Endothelial cell of umbilical vein (primary cell): Measurements from ENCODE around the gene DCLK2. TPM values are rescaled to one million over a fixed set of nuclear protein-coding genes. Genes with fewer than 3 reads are reported as not detected.

Experiments used
- BruUV-seq: library from RNA; stranded (reverse); fragments of 400-500 nt; replicated peaks from 2 replicates; lab custom pipeline; 2021; lab: Mats Ljungman, UMichigan
- CTCF ChIA-PET: fragments of 300-600, 350-600 bp; sonication (Branson Sonifier 250); formaldehyde crosslinking; loops from one replicate; lab custom pipeline; 2021; ENCODE audit warnings: antibody characterized with exemption, inconsistent platforms; lab: Charles Lee
- POLR2A ChIA-PET: fragments of 300-600, 350-600 bp; sonication (Branson Sonifier 250); formaldehyde crosslinking; loops from one replicate; lab custom pipeline; 2021; ENCODE audit warnings: antibody characterized with exemption, inconsistent platforms; lab: Charles Lee
- DNase-seq: peaks from one replicate; pipeline ENCODE4 v3.0.0-alpha.2; 2011; ENCODE audit warnings: low read depth, low spot score
- FAIRE-seq: peaks from 2 replicates; lab custom pipeline; 2011; peaks lifted over from hg19 to GRCh38; lab: Jason Lieb, UNC
- H2AFZ ChIP-seq: 2 replicates; pipeline ENCODE4 v1.6.0; 2012; ENCODE audit warnings: low read depth, low read length, control low read depth, inconsistent platforms
- H3K27ac ChIP-seq: 2 replicates; pipeline ENCODE4 v1.5.1; 2011; ENCODE audit warnings: low read depth, mild to moderate bottlenecking, control low read depth, low read length, moderate library complexity; ENCODE audit not compliant: insufficient read depth
- H3K27me3 ChIP-seq, 2 experiments: 2 replicates each; pipeline versions ENCODE4 v1.6.0 to v1.6.1; 2011; ENCODE audit warnings: low read length in 2 of 2, mixed read lengths in 1 of 2; ENCODE audit not compliant: control insufficient read depth in 2 of 2, insufficient read depth in 2 of 2
- H3K36me3 ChIP-seq, 2 experiments: 2 replicates in 1 of 2; 3 replicates in 1 of 2; pipeline ENCODE4 v1.5.1; 2011; ENCODE audit warnings: low read length in 2 of 2, mild to moderate bottlenecking in 1 of 2, moderate library complexity in 1 of 2; ENCODE audit not compliant: control insufficient read depth in 2 of 2, insufficient read depth in 2 of 2; ENCODE audit errors: extremely low read depth in 1 of 2
- H3K4me1 ChIP-seq: 3 replicates; pipeline ENCODE4 v1.5.1; 2011; ENCODE audit warnings: mild to moderate bottlenecking, low read length; ENCODE audit not compliant: control insufficient read depth, insufficient read depth; ENCODE audit errors: extremely low read depth
- H3K4me2 ChIP-seq: 2 replicates; pipeline ENCODE4 v1.6.1; 2011; ENCODE audit warnings: low read length, control low read depth, mixed read lengths; ENCODE audit not compliant: insufficient read depth
- H3K4me3 ChIP-seq, 3 experiments: fragments of 200-600 bp in 1 of 3; sonication (generic), shearing (Covaris generic) in 1 of 3; replicated peaks in 1 of 3; 2 replicates each; pipeline ENCODE4 v1.5.1; 2011 to 2016; ENCODE audit warnings: control low read depth in 3 of 3, low read length in 3 of 3, mild to moderate bottlenecking in 2 of 3, inconsistent platforms in 1 of 3, low read depth in 1 of 3, moderate library complexity in 1 of 3; ENCODE audit not compliant: insufficient read depth in 1 of 3
- H3K79me2 ChIP-seq: 2 replicates; pipeline ENCODE4 v1.6.0; 2012; ENCODE audit warnings: low read length, inconsistent platforms; ENCODE audit not compliant: control insufficient read depth, insufficient read depth
- H3K9ac ChIP-seq: replicated peaks from 2 replicates; pipeline ENCODE3; 2011; ENCODE audit warnings: low read length, control low read depth; ENCODE audit not compliant: insufficient read depth; ENCODE audit errors: extremely low read depth
- H3K9me1 ChIP-seq: replicated peaks from 3 replicates; pipeline ENCODE4 v1.6.0; 2011; ENCODE audit warnings: mild to moderate bottlenecking, low read length; ENCODE audit not compliant: control insufficient read depth, insufficient read depth; ENCODE audit errors: extremely low read depth
- H3K9me3 ChIP-seq: replicated peaks from 2 replicates; pipeline ENCODE4 v1.5.1; 2012; ENCODE audit warnings: low read length, inconsistent platforms; ENCODE audit not compliant: control insufficient read depth, insufficient read depth
- H4K20me1 ChIP-seq: replicated peaks from 2 replicates; pipeline ENCODE3; 2011; ENCODE audit warnings: mild to moderate bottlenecking, low read length; ENCODE audit not compliant: control insufficient read depth, insufficient read depth; ENCODE audit errors: extremely low read depth
- EZH2 ChIP-seq: IDR thresholded peaks from 2 replicates; pipeline ENCODE4 v1.6.1; 2012; ENCODE audit warnings: borderline replicate concordance, low read depth, mild to moderate bottlenecking, moderate library complexity, low read length, inconsistent platforms; ENCODE audit not compliant: severe bottlenecking
- FOS ChIP-seq: IDR thresholded peaks from 2 replicates; pipeline ENCODE4 v1.6.1; 2011; ENCODE audit warnings: mild to moderate bottlenecking, low read length, moderate library complexity, borderline replicate concordance; ENCODE audit not compliant: insufficient read depth
- GATA2 ChIP-seq: IDR thresholded peaks from 2 replicates; pipeline ENCODE4 v1.7.0; 2011; ENCODE audit warnings: low read depth, mild to moderate bottlenecking, moderate library complexity, mixed read lengths, low read length; ENCODE audit not compliant: insufficient read length, insufficient read depth
- JUN ChIP-seq: IDR thresholded peaks from 2 replicates; pipeline ENCODE4 v1.6.1; 2011; ENCODE audit warnings: borderline replicate concordance, low read depth; ENCODE audit not compliant: insufficient read length, insufficient read depth
- MYC ChIP-seq: IDR thresholded peaks from one replicate; pipeline ENCODE4 v1.6.1; 2011; ENCODE audit warnings: mild to moderate bottlenecking, low read depth, low read length
- POLR2A ChIP-seq: IDR thresholded peaks from 2 replicates; pipeline ENCODE4 v1.6.1; 2012; ENCODE audit warnings: low read depth, mild to moderate bottlenecking, control low read depth, low read length
- POLR2AphosphoS5 ChIP-seq: IDR thresholded peaks from 2 replicates; pipeline ENCODE4 v1.6.1; 2012; ENCODE audit warnings: low read depth, mild to moderate bottlenecking, control low read depth, low read length, moderate library complexity; ENCODE audit not compliant: insufficient read depth
- dilution Hi-C: fragments of 300-500 bp; cut with MboI; formaldehyde crosslinking; loops from one replicate; pipeline ENCODE4 v1.15.0; 2019; ENCODE audit warnings: low sequenced_read_pairs; ENCODE audit not compliant: extremely low pct_ligation_motif_present
- intact Hi-C: fragments of 100-400 bp; cut with micrococcal nuclease; formaldehyde crosslinking; loops from one replicate; pipeline ENCODE4 v1.10.0; 2022
- polyA plus RNA-seq, 4 experiments: library from polyadenylated mRNA; depleted of rRNA in 3 of 4; stranded (reverse) in 3 of 4; unstranded in 1 of 4; fragments of >200 nt; gene quantifications; 2 replicates each; pipeline versions ENCODE4 v1.2.1 to v1.2.3, GENCODE V29; 2011 to 2012; ENCODE audit warnings: missing spikeins in 1 of 4
- total RNA-seq: library from RNA; stranded (reverse); gene quantifications from 2 replicates; pipeline ENCODE4 v1.2.3, GENCODE V29; 2021
- TF ChIP-seq, protein P1 (sequence below): IDR thresholded peaks from 2 replicates; pipeline ENCODE4 v1.6.1; 2011; ENCODE audit not compliant: insufficient read depth, insufficient read length
- TF ChIP-seq, protein P2 (sequence below), 2 donors: IDR thresholded peaks; 1 replicate in 1 of 2; 2 replicates in 1 of 2; pipeline ENCODE4 v1.5.1; 2011; ENCODE audit warnings: low read length in 2 of 2, mild to moderate bottlenecking in 2 of 2, moderate library complexity in 2 of 2, control low read depth in 1 of 2, inconsistent platforms in 1 of 2, low read depth in 1 of 2; ENCODE audit not compliant: insufficient read depth in 1 of 2; ENCODE audit errors: extremely low read depth in 1 of 2

Gene DCLK2
- total and polyA plus RNA-seq, 2 donors (not counting 3 experiments of a cell fraction or from before 2014, with no cell fraction given) = 1.7 to 4.7 TPM

DNA sequence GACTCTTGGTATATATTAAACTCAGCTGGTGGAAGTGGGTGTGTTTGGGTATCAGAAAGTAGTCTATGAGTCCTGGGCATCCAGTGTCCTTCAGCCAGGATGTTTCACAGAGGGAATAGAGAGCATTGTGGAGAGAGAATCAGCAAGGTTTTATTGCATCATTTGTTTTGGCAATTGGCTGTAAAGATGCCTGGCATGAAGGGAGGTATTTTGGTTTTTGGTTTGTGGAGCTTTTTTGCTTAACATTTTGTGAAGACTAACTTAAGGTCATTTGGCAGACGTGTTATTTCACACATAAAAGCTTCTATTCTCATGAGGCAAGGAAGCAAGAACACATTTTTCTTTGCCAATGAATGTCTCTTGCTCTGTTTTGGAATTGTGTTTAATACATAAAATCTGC, 71.1 kb downstream of the DCLK2 start:
- H3K9me3 ChIP-seq = no peaks in the 10 kb centered on the region
- no peaks in the 10 kb centered on the region for H4K20me1 ChIP-seq
- H3K4me1 ChIP-seq = peaks cover 2% of the 10 kb centered on the region
- H3K79me2 ChIP-seq = no peaks in the 10 kb centered on the region
- ChIA-PET POLR2A (no interaction called here), CTCF (no interaction called here)
- H3K9me1 ChIP-seq = no peaks in the 10 kb centered on the region
- intact Hi-C loops = no loop called here
- TF ChIP-seq, protein P1, sequence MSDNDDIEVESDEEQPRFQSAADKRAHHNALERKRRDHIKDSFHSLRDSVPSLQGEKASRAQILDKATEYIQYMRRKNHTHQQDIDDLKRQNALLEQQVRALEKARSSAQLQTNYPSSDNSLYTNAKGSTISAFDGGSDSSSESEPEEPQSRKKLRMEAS = no peak
- no peaks in the 10 kb centered on the region for H3K36me3 ChIP-seq
- H3K4me2 ChIP-seq = no peak overlapping the region
- FAIRE-seq (no peak), DNase-seq (no peak)
- BruUV-seq = no TSS peak
- H3K9ac ChIP-seq = no peak overlapping the region
- dilution Hi-C loops = no loop called here
- H3K4me3 ChIP-seq = no peak overlapping the region
- H3K27ac ChIP-seq = no peak overlapping the region
- no peak overlapping the region for H2AFZ ChIP-seq
- H3K27me3 ChIP-seq = no peaks in the 10 kb centered on the region

DNA sequence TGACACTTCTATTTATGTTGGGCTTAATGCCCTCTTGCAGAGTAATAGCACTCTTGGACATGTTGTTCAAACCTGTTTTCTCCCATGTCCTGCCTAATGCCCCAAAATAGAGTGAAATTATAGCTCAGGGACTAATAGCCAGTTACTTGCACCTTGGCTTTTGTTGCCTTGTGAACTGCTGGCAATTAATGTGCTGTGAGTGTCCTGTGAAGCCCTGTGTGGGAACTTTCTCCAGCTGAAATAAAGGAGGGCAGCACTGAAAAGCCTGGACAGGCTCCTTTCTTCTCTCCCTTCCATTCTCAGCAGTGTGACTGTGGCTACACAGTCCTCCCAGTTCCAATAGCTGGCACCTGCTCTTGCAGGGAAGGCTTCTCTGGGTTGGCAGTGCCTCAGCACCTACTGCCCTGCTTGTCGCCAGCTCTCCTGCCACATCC, 72.4 kb downstream of the DCLK2 start:
- no peaks in the 10 kb centered on the region for H3K36me3 ChIP-seq
- intact Hi-C loops = no loop called here
- H3K4me3 ChIP-seq = no peak overlapping the region
- H4K20me1 ChIP-seq = no peaks in the 10 kb centered on the region
- H2AFZ ChIP-seq = no peak overlapping the region
- no peak overlapping the region for H3K4me2 ChIP-seq
- no peaks in the 10 kb centered on the region for H3K9me1 ChIP-seq
- no peaks in the 10 kb centered on the region for H3K79me2 ChIP-seq
- FAIRE-seq = no peak
- TF ChIP-seq FOS = no peak
- no peak for TF ChIP-seq JUN
- TF ChIP-seq, protein P2, sequence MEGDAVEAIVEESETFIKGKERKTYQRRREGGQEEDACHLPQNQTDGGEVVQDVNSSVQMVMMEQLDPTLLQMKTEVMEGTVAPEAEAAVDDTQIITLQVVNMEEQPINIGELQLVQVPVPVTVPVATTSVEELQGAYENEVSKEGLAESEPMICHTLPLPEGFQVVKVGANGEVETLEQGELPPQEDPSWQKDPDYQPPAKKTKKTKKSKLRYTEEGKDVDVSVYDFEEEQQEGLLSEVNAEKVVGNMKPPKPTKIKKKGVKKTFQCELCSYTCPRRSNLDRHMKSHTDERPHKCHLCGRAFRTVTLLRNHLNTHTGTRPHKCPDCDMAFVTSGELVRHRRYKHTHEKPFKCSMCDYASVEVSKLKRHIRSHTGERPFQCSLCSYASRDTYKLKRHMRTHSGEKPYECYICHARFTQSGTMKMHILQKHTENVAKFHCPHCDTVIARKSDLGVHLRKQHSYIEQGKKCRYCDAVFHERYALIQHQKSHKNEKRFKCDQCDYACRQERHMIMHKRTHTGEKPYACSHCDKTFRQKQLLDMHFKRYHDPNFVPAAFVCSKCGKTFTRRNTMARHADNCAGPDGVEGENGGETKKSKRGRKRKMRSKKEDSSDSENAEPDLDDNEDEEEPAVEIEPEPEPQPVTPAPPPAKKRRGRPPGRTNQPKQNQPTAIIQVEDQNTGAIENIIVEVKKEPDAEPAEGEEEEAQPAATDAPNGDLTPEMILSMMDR (IDR thresholded peaks at IDR 0.05; ENCODE audit: extremely low read depth in 1 of 2, insufficient read depth in 1 of 2, low read depth in 1 of 2, low read length in 2 of 2) = no peak
- no peak for TF ChIP-seq GATA2
- no peak for TF ChIP-seq POLR2A
- TF ChIP-seq, protein P1 = no peak
- no peak for TF ChIP-seq POLR2AphosphoS5
- TF ChIP-seq EZH2 = no peak
- TF ChIP-seq MYC = no peak
- dilution Hi-C loops = no loop called here
- H3K9ac ChIP-seq = no peak overlapping the region
- BruUV-seq = no TSS peak
- no peak for DNase-seq
- CTCF ChIA-PET = no interaction called here
- no peaks in the 10 kb centered on the region for H3K27me3 ChIP-seq
- H3K4me1 ChIP-seq = peaks cover 2% of the 10 kb centered on the region
- POLR2A ChIA-PET = no interaction called here
- H3K9me3 ChIP-seq = no peaks in the 10 kb centered on the region
- no peak overlapping the region for H3K27ac ChIP-seq
